UCSD-AML1 (cell line): ENCODE results near the gene PXK.
A peak's percentile ranks its signal among the peaks of the same experiment; 100 is the strongest.
"Not testable (repeated sequence)": the region's sequence is repeated elsewhere in the genome, so short reads cannot be mapped to it uniquely, and the experiment has no call there.

Source experiments
- DNase-seq: peaks from one replicate; lab custom pipeline; 2025; ENCODE audit not compliant: unreplicated experiment; lab: John Stamatoyannopoulos, UW

The PXK gene

GRCh38 chr3:58323529-58324390, 8.9 kb upstream of the PXK start:
- DNase-seq, result no peak

DNA sequence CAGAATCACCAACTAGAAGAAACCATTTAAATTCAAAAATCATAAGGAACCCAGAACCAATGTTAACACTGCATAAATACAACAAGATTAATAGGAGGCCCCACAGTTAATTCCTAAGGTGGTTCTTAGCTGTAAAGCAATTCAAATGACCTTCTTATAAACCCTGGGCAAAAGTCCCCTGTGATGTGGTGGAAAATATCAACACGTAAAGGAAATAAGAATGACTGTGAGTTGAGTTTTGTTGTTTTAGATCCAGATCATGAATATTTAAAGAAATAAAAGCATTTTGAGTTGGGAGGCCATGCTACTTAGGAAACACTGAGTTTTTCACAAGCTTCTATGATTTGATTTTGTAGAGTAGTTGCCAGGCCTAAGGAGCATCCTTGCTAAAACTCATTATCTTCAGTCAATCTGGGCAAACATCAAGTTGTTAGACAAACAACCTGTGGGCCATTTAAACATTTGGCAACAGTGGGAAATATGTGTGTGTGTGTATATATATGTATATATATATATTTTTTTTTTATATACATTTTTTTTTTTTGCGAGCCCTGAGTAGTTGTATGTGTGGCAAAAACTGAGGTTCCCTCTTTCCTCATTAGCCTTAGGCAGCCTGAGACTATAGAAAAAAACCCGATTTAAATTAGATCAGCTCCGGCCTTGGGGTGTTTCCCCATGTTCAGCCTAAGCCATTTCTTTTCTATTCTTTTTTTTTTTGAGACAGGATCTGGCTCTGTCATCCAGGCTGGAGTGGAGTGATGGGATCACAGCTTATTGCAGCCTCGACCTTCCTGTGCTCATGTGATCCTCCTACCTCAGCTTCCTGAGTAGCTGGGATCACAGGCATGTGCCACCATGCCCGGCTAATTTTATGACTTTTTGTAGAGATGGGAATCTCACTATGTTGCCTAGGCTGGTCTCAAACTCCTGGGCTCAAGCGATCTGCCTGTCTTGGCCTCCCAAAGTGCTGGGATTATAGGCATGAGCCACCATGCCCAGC, 8.0 kb upstream of the PXK start:
- DNase-seq, result no peak

DNA sequence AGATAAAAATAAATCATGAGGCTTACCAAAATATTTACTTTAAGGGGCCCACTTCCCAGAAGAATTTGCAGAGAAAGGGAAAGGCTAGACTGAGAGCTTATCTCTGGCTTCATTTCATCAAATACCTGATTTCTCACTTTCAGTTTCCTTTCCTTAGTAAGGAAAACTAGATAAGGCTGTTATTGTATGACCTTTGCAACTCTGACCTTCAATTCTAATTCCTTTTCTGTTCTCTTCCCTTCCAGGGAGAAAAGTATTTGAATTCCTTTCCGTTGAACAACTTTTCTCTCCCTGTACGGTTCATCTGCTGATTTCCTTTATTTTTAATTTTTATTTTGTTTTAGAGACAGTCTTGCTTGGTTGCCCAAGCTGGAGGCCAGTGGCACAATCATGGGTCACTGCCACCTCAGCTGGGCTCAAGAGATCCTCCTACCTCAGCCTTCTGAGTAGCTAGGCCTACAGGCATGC, 7.1 kb upstream of the PXK start:
- DNase-seq, result no peak

- DNase-seq, result no peak
These were observed 6.3 kb upstream of the PXK start for GRCh38 chr3:58326267-58326900.

DNA sequence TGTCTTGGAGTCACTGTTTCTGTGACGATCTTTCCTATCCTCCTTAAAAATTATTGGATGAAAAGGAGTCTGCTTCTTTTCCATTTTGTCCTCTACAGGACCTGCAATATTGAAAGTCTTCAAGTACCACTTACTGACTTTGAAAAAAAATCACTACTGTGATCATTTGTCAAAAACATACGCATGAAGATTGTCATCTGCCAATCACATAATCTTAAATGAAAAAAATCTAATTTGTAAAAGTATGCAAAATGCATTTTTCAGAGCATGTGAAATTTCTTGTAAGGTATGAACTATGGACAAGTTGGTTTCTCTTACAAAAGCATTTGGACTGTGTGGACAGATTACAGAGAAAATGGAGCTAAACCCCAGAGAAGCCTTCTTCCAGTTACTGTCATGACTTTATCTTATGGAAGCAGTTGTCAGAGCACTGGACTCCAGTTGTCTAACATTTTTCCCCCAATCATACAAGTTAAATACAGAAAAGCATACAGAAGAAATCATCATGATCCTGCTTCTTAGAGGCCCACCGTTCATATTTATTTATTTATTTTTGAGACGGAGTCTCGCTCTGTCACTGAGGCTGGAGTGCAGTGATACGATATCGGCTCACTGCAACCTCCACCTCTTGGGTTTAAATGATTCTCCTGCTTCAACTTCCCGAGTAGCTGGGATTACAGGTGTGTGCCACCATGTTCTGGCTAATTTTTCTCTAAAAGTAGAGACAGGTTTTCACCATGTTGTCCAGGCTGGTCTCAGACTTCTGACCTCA, 3.4 kb upstream of the PXK start:
- DNase-seq, result no peak

DNA sequence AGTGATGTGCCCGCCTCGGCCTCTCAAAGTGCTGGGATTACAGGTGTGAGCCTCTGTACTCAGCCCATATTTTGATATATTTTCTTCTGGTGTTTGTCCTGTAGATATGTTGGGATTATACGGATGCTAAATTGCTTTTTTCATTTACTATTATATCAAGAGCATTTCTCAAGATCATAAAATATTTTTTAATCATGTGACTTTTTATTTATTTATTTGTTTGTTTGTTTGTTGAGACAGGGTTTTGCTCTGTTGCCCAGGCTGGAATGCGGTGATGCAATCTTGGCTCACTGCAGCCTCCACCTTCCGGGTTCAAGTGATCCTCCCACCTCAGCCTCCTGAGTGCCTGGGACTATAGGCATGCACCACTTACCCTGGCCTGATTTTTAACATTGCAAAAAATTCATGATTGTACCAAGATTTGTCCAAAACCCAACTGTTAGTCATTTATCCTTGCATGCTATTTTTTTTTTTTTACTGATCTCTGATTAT, 2.7 kb upstream of the PXK start:
- DNase-seq, result no peak

DNA sequence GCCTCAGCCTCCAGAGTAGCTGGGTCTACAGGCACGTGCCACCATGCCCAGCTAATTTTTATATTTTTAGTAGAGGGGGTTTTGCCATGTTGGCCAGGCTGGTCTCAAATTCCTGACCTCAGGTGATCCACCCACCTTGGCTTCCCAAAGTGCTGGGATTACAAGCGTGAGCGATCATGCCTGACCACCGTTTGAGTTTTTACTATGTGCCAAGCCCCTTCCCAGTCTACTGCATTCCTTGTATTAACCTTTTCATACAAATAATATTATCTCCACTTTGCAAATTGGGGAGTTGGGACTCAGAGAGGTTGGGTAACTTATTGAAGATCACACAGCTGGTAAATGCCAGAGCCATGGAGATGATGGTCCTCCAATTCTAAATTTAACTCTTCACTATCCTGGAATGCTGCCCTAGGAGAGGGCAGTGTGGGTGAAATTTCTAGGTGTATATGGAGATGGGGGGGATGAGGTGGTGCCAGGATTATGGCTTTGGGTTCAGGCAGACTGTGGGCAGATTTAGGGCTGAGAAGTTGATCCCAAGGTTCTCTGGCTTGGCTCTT, 1.0 kb upstream of the PXK start:
- no peak for DNase-seq

- DNase-seq, result peak; percentile 54
These were observed 717 bp downstream of the PXK start for GRCh38 chr3:58333206-58334012.

GRCh38 chr3:58334013-58334321, 1.3 kb downstream of the PXK start:
- DNase-seq, result no peak

- DNase-seq, result no peak
These were observed 1.8 kb downstream of the PXK start for GRCh38 chr3:58334506-58334884.

DNA sequence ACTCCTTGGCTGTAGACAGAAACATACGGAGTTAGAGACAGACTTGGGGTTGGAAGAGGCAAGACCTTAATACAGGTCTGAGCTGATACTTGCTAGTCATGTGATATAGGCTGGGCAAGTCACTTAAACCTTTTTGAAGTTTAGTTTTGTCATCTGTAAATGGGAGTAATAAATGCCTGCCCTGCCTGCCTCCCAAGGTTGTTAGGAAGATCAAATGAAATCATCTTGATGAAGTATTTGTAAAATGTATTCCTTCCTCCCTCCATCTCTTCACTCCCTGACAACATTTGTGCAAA, 2.9 kb downstream of the PXK start:
- no peak for DNase-seq

- no peak for DNase-seq
These were observed 3.6 kb downstream of the PXK start for GRCh38 chr3:58336135-58336882.

DNA sequence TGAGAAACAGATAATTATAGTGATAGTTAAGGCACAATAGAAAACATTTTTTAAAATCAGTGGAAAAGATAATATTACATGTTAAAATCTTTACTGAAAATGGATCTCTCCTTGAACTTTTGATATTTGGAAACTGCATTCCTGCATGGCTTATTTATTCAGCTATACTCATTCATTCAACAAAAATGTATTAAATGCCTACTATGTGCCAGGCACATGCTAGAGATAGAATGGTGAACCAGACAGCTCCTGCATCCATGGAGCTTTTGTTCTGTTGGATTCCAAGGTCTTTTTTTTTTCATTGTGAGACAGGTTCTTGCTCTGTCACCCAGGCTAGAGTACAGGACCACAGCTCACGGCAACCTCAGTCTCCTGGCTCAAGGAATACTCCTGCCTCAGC, 4.5 kb downstream of the PXK start:
- DNase-seq, result no peak

DNA sequence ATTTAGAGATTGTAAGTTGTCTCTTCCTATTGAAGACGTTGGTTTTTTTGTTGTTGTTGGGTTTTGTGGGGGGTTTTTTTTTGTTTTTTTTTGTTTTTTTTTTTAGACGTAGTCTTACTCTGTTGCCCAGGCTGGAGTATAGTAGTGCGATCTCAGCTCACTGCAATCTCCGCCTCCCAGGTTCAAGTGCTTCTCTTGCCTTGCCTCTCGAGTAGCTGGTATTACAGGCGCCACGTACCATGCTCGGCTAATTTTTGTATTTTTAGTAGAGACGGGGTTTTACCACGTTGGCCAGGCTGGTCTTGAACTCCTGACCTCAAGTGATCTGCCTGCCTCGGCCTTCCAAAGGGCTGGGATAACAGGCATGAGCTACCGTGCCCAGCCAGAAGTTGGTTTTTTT, 6.5 kb downstream of the PXK start:
- not testable (repeated sequence) for DNase-seq

DNA sequence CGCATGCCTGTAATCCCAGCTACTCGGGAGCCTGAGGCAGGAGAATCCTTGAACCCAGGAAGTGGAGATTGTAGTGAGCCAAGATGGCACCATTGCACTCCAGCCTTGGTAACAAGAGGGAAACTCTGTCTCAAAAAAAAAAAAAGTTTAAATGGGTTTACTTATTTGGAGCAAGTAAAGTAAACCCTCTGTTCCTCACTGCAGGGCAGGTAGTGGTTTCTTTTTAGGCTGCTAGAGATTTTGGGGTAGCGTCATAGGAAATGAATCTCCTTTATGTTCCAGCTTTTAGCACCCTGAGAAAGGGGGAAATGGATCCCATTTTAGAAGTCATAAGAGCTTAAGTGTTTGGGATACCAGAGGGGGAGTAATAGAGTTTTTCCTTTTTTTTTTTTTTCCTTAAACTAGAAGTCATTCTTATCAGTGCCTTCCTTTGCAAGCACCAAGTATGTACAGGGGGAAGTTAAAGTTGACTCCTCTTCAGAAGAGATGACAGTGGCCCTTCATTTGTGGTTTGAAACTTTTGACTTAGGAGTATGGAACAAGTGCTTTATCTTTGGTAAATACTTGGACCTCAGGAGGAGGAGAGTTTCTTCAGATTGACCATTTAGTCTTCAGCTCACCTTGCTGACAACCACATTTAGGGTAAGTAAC, 8.0 kb downstream of the PXK start:
- DNase-seq, result no peak

GRCh38 chr3:58341376-58341775, 8.7 kb downstream of the PXK start:
- no peak for DNase-seq

DNA sequence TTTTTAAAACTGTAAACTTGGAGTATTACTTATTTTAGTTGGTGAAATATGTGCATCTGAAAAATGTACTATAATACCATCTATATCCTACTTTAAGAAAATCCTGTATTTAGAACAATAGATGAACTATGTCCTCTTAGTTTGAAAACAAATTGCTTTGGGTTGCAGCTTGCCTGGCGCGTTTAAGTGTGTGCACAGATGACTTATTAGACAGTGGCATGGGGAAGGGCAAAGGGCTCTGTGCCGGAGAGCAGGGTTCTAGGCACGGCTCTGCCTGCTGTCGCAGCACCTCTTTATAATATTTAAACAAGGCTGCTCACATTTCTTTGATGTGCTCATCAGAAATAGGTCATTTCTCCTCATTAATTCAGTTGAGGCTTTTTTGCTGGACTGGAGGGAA, 10.0 kb downstream of the PXK start:
- no peak for DNase-seq

GRCh38 chr3:58345457-58345856, 12.8 kb downstream of the PXK start:
- DNase-seq, result no peak
